Subcutaneous abdominal adipose tissue (tissue), 5 donors: ENCODE results near the gene PXDN.

Experiments used
- H3K27ac ChIP-seq: one replicate; pipeline ENCODE4 v1.7.0; 2013; ENCODE audit warnings: low read depth, mild to moderate bottlenecking, inconsistent platforms, low read length, moderate library complexity
- H3K27me3 ChIP-seq, 5 donors: one replicate each; pipeline ENCODE4 v1.7.0; 2013; ENCODE audit warnings: low read length in 5 of 5, inconsistent platforms in 1 of 5; ENCODE audit not compliant: control insufficient read depth in 5 of 5, insufficient read depth in 4 of 5
- H3K36me3 ChIP-seq, 5 donors: one replicate each; pipeline ENCODE4 v1.7.0; 2013; ENCODE audit warnings: low read length in 5 of 5; ENCODE audit not compliant: control insufficient read depth in 5 of 5, insufficient read depth in 5 of 5
- H3K4me1 ChIP-seq, 5 donors: one replicate each; pipeline ENCODE4 v1.7.0; 2013; ENCODE audit warnings: low read length in 5 of 5, mild to moderate bottlenecking in 3 of 5, moderate library complexity in 1 of 5; ENCODE audit not compliant: control insufficient read depth in 5 of 5, insufficient read depth in 5 of 5
- H3K4me3 ChIP-seq, 5 donors: one replicate each; pipeline ENCODE4 v1.7.0; 2013; ENCODE audit warnings: low read length in 5 of 5, low read depth in 1 of 5
- H3K9ac ChIP-seq, 5 donors: one replicate each; pipeline ENCODE4 v1.7.0; 2013; ENCODE audit warnings: low read length in 5 of 5, mild to moderate bottlenecking in 4 of 5, moderate library complexity in 3 of 5
- H3K9me3 ChIP-seq, 5 donors: one replicate each; pipeline ENCODE4 v1.7.0; 2013; ENCODE audit warnings: low read length in 5 of 5; ENCODE audit not compliant: control insufficient read depth in 5 of 5
- donor health status: healthy.
- donor health status: healthy.
- donor health status: healthy.
- donor health status: healthy.
- donor health status: healthy.

PXDN gene

DNA sequence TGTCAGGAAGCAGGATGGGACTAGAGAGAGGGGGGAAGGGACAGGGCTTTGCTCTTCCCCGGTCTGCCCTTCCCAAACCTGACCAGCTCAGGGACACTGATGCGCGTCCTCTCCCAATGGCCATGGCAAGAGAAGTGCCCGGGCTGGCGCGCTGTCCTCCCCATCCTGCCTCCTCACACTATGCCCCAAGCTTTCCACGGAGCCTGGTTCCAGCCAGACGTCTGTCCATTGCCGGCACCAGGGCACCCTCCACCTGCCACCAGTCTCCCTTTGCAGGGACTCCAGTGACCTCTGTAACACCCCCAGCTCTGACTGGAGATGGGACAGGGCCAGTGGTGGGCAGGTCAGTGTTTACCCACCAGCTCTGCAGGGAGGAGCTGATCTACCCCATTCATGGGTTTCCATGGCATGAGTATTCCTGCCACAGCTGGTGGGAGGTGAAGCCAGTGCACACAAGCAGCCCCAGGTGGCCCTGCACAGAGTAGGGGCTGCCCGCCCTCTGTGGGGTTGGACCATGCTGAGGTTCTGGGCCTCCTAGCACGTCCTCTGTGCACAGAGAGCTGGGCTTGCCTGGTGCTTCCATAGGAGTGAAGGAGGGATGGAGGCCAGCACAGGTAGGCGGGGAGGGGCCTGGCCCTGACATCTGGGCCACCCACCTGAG, 109.5 kb downstream of the PXDN start:
- no peak overlapping the region for H3K4me3 ChIP-seq
- H3K9ac ChIP-seq, result no peak overlapping the region
- peaks cover 0 to 3% (median 0%) of the 10 kb centered on the region in 5 donors for H3K4me1 ChIP-seq
- H3K36me3 ChIP-seq, result peaks cover 10 to 92% (median 89%) of the 10 kb centered on the region in 5 donors
- no peak overlapping the region for H3K27ac ChIP-seq
- H3K27me3 ChIP-seq, result no peaks in the 10 kb centered on the region
- H3K9me3 ChIP-seq, result peaks cover 0 to 3% (median 0%) of the 10 kb centered on the region in 5 donors

DNA sequence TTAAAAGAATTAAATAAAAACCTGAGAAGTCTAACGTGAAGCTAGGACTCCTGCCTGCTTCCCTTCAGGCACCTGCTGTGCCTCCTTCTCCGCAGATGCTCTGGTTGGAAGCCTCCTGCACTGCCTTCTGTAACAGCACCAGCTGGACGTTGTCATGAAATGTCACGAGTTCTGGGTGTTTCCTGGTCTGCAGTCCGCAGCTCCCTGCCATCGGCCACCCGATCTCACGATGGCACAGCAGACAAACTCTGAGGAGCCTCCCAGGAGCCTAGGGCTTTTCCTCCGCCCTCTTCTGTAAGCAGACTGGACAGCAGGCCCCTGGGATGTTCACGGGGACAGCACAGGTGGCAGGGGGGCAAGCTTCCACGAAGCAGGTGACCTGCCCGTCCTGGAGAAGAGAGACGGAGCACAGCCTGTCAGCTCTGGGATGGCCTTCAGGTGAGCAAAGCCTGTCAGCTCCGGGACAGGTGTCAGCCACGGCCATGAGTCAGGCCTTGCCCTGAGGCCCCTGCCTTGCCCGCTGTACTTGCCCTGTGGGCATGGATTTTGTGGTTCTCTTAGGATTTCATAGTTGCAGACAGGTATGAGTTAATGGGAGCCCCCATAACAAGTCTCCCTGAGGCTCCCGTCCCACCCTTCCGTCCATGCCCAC, 110.3 kb downstream of the PXDN start:
- Histone ChIP-seq H3K36me3 (peaks cover 13 to 87% (median 82%) of the 10 kb centered on the region in 5 donors), H3K27ac (no peak overlapping the region), H3K9ac (no peak overlapping the region)

DNA sequence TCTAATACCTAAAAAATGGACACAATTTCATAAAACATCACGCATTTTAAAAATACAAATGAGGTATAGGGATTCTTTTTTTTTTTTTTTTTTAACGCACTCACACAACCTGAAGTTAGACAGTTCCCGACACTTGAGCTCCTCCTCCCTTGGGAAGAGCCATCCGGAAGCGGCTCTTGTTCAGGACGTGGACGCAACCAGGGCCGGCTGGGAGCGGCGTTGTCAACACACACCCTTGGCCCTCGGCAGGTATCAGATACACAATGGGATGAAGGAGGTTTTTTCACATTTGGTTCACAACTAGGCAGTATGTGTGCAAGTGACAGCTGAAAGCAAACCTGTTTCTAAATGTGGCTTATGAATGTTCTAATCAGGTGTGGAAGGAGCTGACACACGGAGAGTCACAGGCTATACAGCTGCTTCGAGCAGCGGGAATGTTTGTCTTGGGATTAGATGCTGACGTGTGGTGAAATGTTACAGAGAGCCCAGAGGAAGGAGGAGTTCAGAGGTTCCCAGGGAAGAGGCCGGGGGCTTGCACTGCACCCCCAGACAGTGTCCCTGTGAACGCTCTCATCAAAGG, 111.1 kb downstream of the PXDN start:
- Histone ChIP-seq H3K9ac (no peak overlapping the region), H3K4me1 (peaks cover 0 to 9% (median 0%) of the 10 kb centered on the region in 5 donors), H3K27ac (no peak overlapping the region), H3K27me3 (no peaks in the 10 kb centered on the region), H3K9me3 (peaks cover 0 to 7% (median 3%) of the 10 kb centered on the region in 5 donors), H3K4me3 (no peak overlapping the region), H3K36me3 (peaks cover 13 to 78% (median 74%) of the 10 kb centered on the region in 5 donors)

More for the DNA sequence above, 110.3 kb downstream of the PXDN start:
- Histone ChIP-seq H3K27me3 (no peaks in the 10 kb centered on the region), H3K9me3 (peaks cover 0 to 7% (median 3%) of the 10 kb centered on the region in 5 donors), H3K4me1 (peaks cover 0 to 3% (median 0%) of the 10 kb centered on the region in 5 donors), H3K4me3 (no peak overlapping the region)

DNA sequence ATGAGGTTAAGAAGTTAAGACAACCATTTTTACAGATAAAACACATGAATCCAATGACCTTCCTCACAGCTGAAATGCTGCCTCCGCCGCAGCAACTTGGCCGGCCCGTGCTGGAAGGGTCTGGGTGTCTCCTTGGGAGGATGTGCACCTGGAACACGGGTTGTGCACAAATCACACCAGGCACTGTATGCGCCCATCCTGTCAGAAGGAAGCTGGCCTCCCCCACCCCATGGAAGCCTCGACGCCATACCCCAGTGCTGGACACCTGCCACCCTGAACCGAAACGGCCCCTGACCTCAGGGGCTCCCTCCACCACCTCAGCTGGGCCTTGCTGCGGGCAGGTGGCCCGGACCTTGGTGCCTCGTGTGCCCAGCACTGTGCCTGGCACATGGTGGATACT, 111.8 kb downstream of the PXDN start:
- H3K9ac ChIP-seq, result no peak overlapping the region
- peaks cover 0 to 7% (median 3%) of the 10 kb centered on the region in 5 donors for H3K9me3 ChIP-seq
- peak overlapping the region; percentile 30 for H3K27ac ChIP-seq
- H3K4me1 ChIP-seq, result peaks cover 0 to 9% (median 4%) of the 10 kb centered on the region in 5 donors
- H3K36me3 ChIP-seq, result peaks cover 13 to 71% (median 67%) of the 10 kb centered on the region in 5 donors
- H3K4me3 ChIP-seq, result no peak overlapping the region
- H3K27me3 ChIP-seq, result no peaks in the 10 kb centered on the region

DNA sequence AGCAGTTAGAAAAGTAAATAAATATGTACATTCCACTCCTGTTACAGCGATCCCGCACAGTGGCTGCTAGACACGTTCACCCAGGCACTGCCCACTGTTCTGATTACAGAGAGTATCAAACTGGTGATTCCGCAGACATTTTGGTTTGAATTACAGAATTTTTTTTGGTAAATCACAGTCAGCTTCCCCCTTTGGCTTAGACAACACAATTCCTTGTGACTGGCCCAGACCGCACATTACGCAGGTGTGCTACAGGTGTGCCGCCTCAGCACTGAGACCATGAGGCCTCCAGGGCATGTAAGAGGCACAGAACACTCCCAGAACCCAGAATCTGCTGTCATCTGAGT, 112.3 kb downstream of the PXDN start:
- peaks cover 13 to 66% (median 62%) of the 10 kb centered on the region in 5 donors for H3K36me3 ChIP-seq
- no peak overlapping the region for H3K4me3 ChIP-seq
- H3K27me3 ChIP-seq, result no peaks in the 10 kb centered on the region
- peak overlapping the region; percentile 30 for H3K27ac ChIP-seq
- no peak overlapping the region for H3K9ac ChIP-seq
- H3K9me3 ChIP-seq, result peaks cover 0 to 7% (median 3%) of the 10 kb centered on the region in 5 donors
- peaks cover 0 to 9% (median 4%) of the 10 kb centered on the region in 5 donors for H3K4me1 ChIP-seq

DNA sequence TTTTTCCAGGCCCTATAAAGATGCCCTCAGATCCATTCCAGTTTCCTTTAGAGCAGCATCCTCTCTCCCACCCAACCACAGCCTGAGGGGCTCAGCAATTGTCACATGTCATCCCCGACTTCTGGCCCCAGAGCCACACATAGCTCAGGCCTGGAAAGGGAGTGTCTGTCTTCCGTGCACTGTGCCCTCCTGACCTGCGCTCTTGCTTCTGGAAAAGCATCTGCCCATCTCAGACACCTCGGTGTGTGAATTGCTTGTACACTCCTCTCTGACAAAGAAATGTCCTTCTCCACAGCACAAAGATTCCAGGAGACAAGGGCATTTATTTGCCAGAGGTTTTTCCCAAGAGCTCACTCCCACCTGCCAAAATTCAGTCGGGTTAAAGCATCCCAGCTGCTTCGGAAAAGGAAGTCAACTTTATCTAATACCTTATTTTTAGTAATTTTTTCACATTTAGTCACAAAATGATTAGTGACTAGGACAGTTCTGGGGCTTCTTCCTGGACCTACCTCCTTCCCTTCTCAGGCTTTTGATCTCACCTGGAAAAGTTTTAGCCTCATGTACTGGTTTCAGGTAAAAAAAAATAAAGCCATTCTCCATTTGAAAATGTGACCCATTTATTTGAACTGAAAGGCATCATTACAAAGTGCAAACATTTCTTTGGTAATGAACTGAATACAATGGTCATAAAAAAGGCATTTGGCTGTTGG, 112.9 kb downstream of the PXDN start:
- H3K4me1 ChIP-seq, result peaks cover 0 to 9% (median 4%) of the 10 kb centered on the region in 5 donors
- no peaks in the 10 kb centered on the region for H3K27me3 ChIP-seq
- H3K27ac ChIP-seq, result no peak overlapping the region
- H3K36me3 ChIP-seq, result peaks cover 13 to 61% (median 57%) of the 10 kb centered on the region in 5 donors
- H3K9me3 ChIP-seq, result peaks cover 0 to 7% (median 3%) of the 10 kb centered on the region in 5 donors
- no peak overlapping the region for H3K9ac ChIP-seq
- no peak overlapping the region for H3K4me3 ChIP-seq

DNA sequence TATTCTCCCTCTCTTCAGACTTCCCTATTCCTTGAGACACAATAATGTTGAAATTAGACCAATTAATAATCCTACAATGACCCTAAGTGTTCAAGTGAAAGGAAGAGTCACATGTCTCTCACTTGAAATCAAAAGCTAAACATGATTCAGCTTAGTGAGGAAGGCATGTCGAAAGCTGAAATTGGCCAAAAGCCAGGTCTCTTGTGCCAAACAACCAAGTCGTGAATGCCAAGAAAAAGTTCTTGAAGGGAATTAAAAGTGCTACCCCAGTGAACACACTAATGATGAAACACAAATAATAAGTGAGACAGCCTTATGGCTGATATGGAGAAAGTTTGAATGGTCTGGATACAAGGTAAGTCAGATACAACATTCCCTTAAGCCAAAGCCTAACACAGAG, 115.4 kb downstream of the PXDN start:
- Histone ChIP-seq H3K4me1 (peaks cover 0 to 16% (median 12%) of the 10 kb centered on the region in 5 donors), H3K4me3 (no peak overlapping the region), H3K36me3 (peaks cover 9 to 35% (median 31%) of the 10 kb centered on the region in 5 donors), H3K27me3 (no peaks in the 10 kb centered on the region), H3K9ac (peak overlapping the region in 1 of 5 donors; percentile 48), H3K9me3 (peaks cover 0 to 7% (median 3%) of the 10 kb centered on the region in 5 donors), H3K27ac (peak overlapping the region; percentile 77)

DNA sequence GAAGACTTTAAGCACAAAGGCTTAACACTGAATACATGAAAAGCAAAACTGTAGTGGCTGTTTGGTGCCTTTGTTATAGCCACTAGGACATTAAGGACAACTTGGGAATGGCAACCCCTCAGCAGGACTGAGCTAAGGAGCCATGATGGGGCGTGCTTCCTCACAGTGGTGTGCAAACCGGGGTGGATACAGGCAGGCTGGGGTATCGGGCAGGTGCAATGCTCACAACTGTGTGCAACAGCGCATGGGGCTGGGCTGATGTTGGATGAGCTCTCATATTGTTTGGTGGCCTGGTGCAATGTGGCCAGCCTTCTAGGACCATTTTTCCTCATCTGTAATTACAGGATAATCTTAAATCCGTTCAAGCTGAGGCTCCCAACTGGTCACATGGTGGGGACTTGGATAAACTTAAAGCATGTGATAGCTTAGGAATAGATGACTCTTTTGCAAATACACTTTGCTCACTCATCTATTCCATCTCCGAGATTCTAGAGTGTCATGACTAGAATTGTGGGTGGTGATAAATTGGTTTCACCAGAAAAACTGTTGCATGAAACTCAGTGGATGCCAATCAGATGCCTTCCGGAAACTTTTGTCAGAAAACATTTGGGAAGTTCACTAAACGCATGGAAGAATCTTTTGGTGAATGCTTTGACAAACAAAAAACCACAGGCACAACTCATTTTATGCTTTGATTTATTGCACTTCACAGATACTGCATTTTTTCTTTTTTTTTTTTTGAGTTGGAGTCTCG, 116.5 kb downstream of the PXDN start:
- no peak overlapping the region for H3K4me3 ChIP-seq
- peak overlapping the region; percentile 76 for H3K27ac ChIP-seq
- peaks cover 0 to 16% (median 12%) of the 10 kb centered on the region in 5 donors for H3K4me1 ChIP-seq

DNA sequence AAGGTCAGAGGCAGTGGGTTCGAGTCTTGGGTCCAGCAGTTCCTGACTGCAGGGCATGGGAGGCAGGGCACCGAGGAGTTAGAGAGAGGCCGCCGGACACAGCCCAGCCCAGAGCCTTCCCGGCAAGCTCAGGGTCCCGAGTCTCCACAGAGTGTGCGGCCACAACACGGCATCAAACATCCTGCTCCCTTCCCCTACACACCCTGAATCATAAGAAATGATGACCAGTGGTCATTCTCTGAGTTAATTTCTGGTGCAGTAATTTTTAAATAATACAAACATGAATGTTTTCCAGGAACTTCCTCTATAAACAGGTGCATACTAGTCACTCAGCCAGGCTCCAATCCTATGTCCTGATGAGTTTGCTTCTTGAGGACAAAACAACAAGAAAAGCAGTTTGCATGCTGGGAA, 118.0 kb downstream of the PXDN start:
- peak overlapping the region; percentile 23 for H3K27ac ChIP-seq
- peaks cover 0 to 16% (median 12%) of the 10 kb centered on the region in 5 donors for H3K4me1 ChIP-seq
- no peaks in the 10 kb centered on the region for H3K27me3 ChIP-seq
- peaks cover 5 to 11% (median 8%) of the 10 kb centered on the region in 5 donors for H3K36me3 ChIP-seq
- H3K4me3 ChIP-seq, result no peak overlapping the region
- no peak overlapping the region for H3K9ac ChIP-seq
- H3K9me3 ChIP-seq, result peaks cover 0 to 7% (median 3%) of the 10 kb centered on the region in 5 donors

More for the DNA sequence above, 116.5 kb downstream of the PXDN start:
- H3K9me3 ChIP-seq, result peaks cover 0 to 7% (median 3%) of the 10 kb centered on the region in 5 donors
- no peaks in the 10 kb centered on the region for H3K27me3 ChIP-seq
- H3K36me3 ChIP-seq, result peaks cover 9 to 24% (median 20%) of the 10 kb centered on the region in 5 donors
- H3K9ac ChIP-seq, result no peak overlapping the region
